AML-193 (cell line): ENCODE measurements around the gene MICALL2.

ENCODE experiments used
- DNase-seq, 2 experiments: peaks; one replicate each; lab custom pipeline; 2025; lab: John Stamatoyannopoulos, UW

Gene MICALL2

GRCh38 chr7:1433128-1433920, 25.9 kb downstream of the MICALL2 start:
- DNase-seq: no peak

- peak; percentile 14 to 19 for DNase-seq
Observed at GRCh38 chr7:1432411-1433082, 26.7 kb downstream of the MICALL2 start.

DNA sequence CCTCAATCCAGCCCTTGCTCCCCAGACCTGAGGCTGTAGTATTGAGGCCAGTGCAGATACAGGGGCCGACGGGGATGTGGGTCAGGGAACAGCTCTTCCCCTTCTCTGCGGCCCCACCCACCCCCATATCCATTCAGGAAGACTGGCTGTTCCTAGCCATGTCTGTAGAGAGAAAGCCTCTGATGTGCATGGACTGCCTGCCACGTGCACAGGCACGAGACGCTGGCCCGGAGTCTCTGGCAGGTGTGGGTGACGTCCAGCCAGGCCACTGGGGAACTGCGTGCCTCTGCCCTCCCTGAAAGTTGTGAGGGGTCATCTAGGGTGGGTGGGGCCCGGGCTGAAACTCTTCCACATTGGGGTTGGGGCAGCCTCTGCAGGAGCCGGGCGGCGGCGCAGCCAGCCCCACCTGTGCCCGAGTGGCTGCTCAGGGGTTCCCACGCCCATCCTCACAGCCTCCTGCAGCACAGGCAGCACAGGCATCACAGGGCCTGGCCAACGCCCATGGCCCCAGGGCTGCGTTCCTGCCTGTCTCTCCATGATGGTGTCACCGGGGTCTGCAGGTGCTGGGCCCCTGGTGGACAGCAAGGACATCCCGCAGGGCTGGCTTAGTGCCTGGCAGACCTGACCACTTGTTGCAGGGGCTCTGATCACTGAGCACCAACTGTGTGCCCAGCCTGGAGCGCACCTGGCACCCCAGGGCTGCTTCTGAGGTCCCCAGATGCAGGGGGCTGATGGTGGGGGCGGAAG, 27.5 kb downstream of the MICALL2 start:
- no peak for DNase-seq

DNA sequence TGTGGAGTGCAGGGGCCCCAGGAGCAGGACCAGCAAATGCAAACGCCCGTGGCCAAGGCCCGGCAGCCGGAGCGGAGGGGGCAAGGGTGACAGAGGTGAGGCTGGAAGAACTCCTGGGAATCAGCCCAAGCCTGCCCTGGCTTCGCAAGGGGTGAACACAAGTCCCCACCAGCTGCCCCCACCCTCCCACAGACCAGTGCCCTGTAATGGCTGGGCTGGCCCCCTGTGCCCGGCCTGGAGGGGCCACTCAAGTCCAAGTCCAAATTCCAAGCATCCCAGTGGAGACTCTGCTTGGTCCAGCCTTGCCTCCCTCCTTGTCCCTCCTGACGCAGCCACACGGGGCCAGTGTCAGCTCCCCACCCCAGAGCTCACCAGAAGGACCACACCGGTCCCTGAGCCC, 28.0 kb downstream of the MICALL2 start:
- no peak for DNase-seq

DNA sequence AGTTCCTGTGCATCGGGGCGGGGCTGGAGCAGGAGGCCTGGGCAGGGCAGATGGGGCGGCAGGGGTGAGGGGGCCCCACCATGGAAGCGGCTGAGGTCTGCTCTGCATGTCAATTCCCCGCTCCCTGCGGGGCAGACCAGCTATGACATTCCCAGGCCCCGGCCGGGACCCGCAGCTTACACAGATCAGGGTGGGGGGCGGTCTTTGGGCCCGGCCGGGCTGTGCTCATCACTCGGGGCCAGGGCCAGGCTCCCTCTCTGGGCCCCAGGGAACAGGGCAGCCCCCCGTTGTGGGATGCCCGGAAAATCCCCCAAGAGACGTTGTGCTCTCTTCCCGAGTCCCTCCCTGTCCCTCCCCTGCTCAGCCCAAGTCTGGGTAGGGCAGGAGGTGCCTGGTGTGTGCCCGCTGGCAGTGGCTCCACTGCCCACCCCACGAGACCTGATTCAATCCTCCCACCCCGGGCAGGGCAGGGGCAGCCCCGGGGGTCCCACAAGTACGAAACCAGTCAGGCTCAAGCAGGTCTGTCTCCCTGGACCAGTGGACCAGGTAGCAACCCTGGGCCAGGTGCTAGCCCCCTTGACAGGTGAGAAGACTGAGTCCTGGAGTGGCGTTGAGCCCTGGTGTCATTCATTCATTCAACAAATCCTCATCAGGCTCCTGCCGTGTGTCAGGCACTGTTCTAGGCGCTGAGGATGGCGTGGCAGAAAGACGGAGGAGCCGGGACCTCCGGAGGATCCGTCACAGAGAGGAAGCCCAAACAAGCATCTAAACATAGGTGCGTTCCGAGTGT, 29.0 kb downstream of the MICALL2 start:
- DNase-seq: no peak

DNA sequence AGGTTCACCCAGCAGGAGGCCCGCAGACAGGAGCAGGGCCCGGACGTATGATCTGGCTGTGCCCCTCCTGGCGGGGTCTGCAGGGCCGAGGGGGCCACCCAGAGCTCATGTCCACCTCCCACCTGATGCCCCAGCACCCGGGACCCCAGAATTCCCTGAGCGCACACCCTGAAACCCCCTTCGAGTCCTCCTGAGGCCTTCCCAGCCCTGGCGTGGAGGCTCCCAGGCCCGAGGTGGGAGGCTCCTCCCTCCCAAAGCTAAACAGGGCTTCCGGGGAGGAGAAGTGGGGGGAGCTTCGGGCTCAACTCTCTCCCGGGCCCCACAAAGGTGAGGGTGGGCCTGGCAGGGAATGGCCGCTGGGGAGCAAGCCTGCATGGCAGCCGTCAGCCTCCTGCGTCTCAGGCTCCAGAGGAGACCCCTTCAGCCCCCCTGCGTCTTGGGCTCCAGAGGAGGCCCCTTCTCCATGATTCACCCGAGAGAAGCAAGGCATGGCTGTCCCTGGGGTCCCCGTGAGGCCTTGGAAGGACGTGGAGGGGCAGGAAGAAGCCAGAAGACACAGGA, 30.2 kb downstream of the MICALL2 start:
- DNase-seq: no peak

DNA sequence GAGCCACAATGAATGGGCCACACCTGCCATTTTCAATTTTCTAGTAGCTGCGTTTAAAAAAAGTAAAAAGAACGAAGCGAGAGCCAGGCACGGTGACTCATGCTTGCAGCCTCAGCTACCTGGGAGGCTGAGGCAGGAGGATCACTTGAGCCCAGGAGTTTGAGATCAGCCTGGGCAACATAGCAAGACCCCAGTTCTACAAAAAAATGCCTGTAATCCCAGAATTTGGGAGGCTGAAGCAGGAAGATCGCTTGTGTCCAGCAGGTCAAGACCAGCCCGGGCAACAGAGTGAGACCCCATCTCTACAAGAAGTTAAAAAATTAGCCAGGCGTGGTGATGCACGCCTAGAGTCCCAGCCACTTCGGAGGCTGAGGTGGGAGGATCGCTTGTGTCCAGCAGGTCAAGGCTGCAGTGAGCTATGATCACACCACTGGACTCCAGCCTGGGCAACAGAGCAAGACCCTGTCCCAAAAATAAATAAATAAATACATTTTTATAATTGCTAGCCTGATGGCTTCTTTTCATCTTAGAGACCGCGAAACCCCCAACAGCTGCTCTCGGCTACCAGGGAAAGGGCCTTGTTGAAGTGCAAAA, 32.1 kb downstream of the MICALL2 start:
- DNase-seq: no peak

GRCh38 chr7:1426474-1426873, 32.8 kb downstream of the MICALL2 start:
- DNase-seq: no peak

GRCh38 chr7:1425292-1426136, 33.8 kb downstream of the MICALL2 start:
- DNase-seq: no peak

DNA sequence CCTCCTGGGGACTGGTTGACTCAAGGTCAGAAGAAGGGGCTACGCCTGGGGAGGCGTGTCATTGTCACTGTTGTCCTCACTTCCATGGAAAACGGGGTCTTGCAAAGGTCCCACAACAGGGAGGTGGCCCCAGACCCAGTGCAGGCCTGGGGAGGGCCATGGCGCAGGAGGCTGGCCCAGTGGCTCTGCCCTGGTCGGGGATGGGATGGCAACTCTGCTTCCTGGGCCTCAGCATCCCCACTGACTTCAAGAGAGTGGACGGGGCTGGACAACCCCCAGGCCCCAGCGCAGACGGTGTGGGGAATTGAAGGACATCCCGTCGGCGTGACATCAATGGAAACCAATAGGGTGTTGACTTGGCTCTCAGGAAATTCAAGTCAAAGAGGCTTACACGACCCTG, 35.2 kb downstream of the MICALL2 start:
- DNase-seq: no peak

GRCh38 chr7:1423264-1423811, 35.9 kb downstream of the MICALL2 start:
- DNase-seq: no peak

GRCh38 chr7:1422512-1423263, 36.6 kb downstream of the MICALL2 start:
- no peak for DNase-seq

GRCh38 chr7:1421946-1422345, 37.3 kb downstream of the MICALL2 start:
- no peak for DNase-seq

GRCh38 chr7:1421020-1421790, 38.1 kb downstream of the MICALL2 start:
- no peak for DNase-seq

DNA sequence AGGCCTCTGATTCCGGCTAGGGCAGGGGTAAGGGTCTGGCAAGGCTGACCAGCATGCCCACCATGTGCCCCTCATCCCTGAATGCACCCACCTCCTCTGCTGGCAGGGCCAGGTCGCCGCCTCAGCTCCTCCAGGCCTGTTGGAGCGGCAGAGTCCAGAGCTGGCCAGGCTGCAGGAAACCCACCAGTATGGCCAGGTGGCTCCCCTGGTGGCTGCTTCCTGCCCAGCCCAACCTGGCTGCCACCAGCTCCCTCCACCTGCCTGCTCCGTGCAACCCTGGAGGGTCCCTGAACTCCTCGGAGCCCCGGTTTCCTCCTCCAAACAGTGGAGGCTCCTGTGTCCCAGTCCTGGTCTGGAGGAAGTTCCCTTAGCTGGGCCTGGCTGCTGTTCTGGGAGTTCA, 39.6 kb downstream of the MICALL2 start:
- no peak for DNase-seq

DNA sequence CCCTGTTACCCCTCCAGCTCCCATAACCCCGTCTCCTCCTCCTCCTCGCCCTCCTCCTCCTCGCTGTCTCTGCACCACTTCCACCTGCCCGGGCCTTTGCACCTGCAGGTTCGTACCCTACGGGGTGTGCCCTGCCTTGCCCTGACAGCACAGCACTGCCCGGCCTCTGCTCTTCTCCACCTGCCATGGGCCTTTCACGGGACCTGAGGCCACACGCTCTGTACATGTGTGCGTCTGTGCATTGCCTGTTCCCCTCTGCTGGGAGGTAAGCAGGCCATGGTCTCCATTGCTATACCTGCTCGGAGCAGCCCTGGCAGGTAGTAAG, 40.0 kb downstream of the MICALL2 start:
- DNase-seq: no peak

- DNase-seq: no peak
Observed at GRCh38 chr7:1418505-1419309, 40.6 kb downstream of the MICALL2 start.
